ENCODE data around the gene HYAL4.
"Not testable (repeated sequence)": the region's sequence is repeated elsewhere in the genome, so short reads cannot be mapped to it uniquely, and the experiment has no call there.

HYAL4 gene

GRCh38 chr7:123883154-123883553, 38.2 kb downstream of the HYAL4 start:
- no peak for DNase-seq
- intact Hi-C loops (cut with DNase I): no loop called here

GRCh38 chr7:123888192-123888591, 43.2 kb downstream of the HYAL4 start:
- DNase-seq: no peak
- intact Hi-C loops (cut with DNase I): no loop called here

GRCh38 chr7:123894753-123895152, 49.8 kb downstream of the HYAL4 start:
- intact Hi-C loops (cut with DNase I); DNase-seq: not testable (repeated sequence)

GRCh38 chr7:123901101-123901500, 56.1 kb downstream of the HYAL4 start:
- no peak for DNase-seq
- intact Hi-C loops (cut with DNase I): no loop called here

- intact Hi-C loops (cut with DNase I): no loop called here
- no peak for DNase-seq
These were observed 60.7 kb downstream of the HYAL4 start for GRCh38 chr7:123905714-123906113.

GRCh38 chr7:123916240-123916724, 71.3 kb downstream of the HYAL4 start:
- intact Hi-C loops (cut with DNase I): no loop called here
- no peak for DNase-seq

- intact Hi-C loops (cut with DNase I): no loop called here
- DNase-seq: no peak
These were observed 72.9 kb downstream of the HYAL4 start for GRCh38 chr7:123917878-123918277.

GRCh38 chr7:123918309-123918708, 73.3 kb downstream of the HYAL4 start:
- intact Hi-C loops (cut with DNase I): no loop called here
- DNase-seq: no peak

- intact Hi-C loops (cut with DNase I): no loop called here
- DNase-seq: no peak
These were observed 78.6 kb downstream of the HYAL4 start for GRCh38 chr7:123923599-123923998.

- intact Hi-C loops (cut with DNase I): no loop called here
- no peak for DNase-seq
These were observed 80.0 kb downstream of the HYAL4 start, which contains the start of gene SPAM1 for GRCh38 chr7:123924941-123925340. Gene SPAM1 (plus strand): TSS chr7:123925241. CDS start chr7:123953571, 28,330 bp downstream.
